Retina (tissue), 1 donor: ENCODE data around the gene DTHD1.

Source experiments
- DNase-seq: peaks from one replicate; pipeline ENCODE4 v3.0.0-alpha.2; 2016

Gene DTHD1

DNA sequence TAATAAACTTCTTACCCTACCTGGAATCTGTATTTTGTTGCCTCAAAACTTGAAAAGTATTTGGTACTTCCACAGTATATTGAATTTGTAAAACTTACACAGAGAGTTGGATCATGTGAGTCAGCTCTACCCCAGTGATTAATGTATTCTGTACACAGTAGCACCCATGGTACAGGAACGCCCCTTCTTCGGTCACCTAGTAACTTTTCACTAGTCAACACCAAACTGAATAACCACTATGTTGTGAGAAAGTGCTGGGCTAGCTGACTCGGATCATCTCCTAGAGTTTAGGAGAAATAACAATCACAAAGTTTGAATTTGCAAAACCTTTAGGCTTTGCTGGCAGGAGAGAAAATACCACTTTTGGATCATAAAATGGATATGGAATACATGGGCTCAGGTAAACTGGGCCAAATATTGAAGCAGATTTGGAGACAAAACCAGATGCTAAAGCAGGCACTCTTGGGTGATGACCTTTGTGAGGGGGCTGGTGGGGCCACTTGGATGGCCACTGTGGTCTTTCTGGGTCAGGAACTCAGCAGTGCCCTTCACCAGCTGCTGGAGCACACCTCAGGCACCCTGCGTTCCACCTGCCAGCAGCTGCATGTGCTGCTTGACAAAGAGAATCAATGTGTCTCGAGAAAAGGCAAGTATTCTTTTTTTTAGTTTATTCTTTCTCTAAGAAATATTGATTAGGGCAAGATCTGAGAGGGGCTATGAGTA, at the start of gene DTHD1:
TSS of gene DTHD1 (plus strand) at position 233 of the 723 bp plus-strand sequence. CDS start at position 376, 143 bp downstream.
- no peak for DNase-seq

DNA sequence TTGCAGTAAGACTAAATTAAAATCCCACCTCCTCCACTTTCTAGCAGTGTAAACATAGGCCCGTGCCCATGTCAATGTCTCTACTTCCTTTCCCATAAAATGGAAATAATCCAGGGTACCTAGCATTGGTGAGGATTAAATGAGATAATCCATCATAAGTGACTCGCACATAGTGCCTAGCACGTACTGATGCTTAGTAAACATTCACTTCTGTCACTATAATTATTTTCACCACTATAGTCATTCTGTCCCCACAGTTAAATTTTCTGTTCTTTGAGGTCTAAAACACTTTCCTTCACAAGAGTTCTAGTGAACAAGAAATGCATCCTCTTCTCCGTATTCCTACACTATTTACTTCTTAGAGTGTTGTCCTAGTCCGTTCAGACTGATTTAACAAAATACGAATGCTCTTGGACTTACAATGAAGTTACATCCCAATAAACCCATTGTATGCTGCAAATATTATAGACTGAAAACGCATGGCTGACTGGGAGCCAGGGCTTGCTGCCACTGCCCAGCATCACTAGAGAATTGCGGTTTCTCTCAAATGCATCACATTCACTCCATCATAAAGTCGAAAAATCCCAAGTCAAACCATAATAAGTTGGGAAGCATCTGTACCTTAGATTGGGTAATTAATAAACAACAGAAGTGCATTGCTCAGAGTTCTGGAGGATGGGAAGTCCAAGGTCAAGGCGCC, 47.7 kb upstream of the DTHD1 start:
- no peak for DNase-seq

DNA sequence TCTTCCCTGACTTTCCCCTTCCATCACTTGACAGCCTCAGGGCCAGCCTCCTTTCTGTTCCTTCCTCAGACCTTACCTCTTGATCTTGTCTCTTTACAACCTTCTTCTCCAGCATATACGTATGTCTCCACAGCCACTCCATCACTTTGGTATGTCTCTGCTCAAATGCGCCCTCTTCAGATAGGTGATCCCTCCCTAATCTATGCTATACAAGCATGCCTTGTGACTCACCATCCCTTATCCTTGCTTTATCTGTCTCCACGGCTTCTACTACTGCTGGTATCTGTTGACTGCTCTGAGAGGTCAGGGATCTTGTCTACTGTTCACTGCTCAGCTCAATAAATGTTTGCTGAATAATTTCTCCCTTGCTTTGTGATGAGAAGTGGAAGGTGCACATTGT, 46.1 kb upstream of the DTHD1 start:
- DNase-seq, result no peak

DNA sequence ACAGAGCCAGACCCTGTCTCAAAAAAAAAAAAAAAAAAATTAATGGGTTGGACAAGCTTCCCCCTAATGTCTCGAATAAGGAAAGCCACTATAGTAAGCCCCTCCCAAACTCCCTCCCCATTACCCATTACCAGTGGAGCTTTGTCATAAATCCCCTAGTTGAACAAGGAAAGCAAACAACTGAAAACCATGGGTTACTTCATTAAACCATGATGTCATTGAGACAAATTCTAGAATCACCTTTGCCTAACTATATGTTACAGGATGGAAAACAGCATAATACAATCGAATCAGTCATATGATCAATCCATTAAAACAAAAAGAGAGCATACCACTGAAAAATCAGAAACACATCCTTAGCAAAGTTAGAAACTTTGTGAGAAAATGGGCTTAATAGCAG, 45.3 kb upstream of the DTHD1 start:
- DNase-seq, result no peak

DNA sequence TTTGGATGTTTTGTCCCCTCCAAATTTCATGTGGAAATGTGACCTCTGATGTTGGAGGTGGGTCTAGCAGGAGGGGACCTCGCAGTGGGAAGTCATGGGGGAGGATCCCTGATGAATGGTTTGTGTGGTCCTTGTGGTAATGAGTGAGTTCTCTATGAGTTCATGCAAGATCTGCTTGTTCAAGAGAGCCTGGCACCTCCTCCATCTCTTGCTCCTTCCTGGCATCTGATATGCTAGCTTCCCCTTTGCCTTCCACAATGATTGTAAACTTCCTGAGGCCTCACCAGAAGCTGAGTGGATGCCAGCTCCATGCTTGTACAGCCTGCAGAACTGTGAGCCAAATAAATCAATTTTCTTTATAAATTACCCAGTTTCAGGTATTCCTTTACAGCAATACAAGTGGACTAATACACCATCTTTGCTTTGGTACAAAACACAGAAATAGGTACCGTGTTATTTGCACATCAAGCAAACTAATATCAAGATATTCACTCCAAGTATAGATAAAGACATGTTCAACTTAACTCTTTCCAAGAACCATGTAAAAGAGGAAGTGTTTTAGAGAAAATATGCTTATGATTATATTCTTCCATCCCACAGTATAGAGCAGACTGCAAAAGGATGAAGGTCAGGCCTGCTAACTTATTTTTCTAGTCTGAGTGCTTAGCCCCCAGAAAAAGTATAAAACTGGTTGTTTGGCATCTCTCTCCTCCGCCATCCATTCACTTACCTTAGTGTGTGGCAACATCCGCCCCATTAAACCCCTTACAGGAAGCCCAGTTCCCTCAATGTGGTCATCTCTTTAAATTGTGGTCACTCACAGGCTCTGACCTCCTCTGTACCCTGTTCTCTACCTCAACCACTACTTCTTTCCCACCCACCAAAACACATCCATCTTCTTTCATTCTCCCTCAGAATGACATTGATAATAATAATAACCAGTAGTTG, 43.8 kb upstream of the DTHD1 start:
- no peak for DNase-seq

DNA sequence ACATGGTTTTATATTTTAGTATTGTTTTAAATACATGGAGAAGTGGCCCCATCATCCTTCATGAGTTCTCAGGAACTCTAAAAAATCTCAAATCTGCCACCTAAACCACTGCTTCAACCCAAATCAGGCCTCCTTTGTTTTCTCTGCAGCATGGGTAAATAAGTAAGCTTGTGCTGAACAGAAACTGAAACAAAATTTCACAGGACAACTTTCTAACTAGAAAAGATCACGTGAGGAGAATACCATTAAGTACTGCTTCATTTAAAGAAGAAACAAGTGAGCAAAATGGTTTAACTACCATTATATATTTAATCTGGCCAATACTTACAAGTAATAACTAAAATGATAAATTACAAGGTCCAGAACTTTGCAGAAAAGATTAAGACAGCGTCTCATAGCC, 39.6 kb upstream of the DTHD1 start:
- no peak for DNase-seq

DNA sequence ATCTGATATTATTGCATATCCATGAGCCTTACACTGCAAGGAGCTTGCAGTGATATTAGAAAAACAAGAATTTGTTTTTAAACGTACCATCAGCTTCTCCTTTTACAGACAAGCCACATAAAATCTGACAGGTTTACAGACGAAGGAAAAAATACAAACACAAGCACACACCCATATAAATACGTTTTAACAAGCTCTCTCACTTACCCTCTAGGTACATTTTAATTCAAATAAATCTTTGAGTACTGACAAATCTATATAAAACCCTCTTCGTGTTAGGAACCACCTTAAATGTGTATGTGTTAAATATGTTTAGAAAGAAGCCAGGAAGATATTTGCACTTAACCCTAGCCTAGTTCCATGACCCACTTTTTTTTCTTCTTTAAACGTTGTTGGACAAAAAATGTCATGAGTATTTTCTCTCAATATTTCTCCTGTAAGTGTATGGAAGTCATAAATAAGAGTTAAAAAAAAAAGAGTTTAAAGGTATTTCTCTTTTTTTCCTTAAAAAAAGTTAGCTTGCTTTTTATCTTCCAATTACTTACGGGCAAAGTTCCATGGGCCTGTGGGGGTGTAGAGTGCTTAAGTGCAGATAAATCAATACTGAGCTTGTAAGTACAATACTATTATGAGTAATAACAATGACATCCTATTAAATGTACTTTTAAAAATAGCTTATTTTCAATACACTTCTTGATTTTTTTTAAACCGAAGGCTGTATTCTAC, 38.6 kb upstream of the DTHD1 start:
- no peak for DNase-seq

DNA sequence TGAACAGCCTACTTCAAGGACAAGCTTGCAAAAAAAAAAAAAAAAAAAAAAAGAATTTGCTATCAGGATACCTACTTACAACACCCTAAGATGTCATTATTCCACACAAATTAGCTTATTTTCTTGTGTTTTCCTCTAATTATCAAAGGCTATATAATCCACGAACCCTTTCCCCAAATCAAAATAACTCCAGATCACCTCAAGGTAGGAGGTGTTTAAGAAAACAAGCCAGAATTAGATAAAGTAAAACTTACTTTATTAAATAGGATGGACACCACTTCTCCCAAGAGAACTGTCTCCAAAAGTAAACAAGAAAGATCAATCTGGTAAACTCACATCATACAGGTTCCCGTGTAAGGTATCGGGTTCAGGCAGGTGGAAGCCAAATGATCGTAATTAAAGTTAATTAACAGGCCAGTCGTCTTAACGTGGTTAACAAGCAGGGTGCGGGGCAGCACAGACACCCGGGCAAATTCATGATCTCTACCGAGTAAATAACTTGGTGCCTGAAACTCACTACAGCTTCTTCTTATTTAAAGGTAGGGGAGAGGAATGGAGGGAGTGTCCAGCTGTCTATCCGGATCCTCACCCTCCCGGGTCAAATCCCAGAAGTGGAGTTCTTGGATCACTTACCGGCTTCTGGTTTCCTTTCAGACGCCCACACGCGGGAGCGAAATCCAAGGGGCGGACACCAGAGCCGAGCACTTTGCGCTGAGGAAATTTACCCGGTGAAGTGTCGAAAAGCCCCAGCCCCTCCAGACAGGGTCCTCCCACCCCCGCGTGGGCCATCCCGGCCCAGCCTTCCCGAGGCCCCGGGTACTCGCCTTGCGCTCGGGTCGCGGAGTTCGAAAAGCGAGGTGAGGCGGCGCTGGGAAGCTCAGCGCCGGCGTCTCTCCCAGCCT, 37.8 kb upstream of the DTHD1 start:
- DNase-seq, result peak; percentile 66

DNA sequence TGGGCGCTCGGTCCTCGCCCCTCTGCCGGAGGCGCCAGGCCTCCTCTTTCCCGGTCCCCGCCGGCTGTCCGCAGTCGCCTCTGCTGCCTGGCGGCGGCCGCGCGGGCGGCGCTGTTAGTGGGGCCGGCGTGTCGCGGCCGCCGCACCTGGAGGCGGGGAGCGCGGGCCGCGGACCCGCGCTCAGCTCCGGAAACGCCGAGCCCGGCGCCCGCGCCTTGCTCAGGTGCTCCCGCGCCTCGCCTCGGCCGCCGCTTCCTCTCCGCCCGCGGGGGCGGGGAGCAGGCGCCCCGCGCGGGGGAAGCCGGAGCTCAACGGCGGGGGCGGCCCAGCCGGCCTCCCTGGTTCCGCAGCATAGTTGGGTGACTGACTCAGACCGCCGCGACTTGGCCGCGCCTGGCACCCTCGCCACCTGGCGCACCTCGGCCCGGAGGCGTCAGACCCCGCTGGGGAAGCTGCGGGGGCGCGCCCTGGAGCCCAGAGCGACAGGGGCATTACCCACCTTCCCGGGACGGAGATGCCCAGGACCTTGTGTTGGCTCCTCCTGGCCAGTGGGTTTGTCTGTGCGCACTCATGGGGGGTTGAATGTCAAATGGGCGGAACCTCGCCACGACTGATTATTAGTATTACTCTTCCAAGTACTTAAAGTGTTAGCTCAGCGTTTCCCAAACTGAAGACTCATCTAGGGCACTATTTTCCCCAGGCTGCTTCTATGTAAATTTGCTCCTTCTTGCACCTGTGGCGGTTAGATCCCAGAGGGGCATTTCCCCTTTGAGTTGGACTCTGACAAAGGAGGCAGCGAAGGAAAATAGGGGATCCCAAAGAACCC, 36.9 kb upstream of the DTHD1 start, which contains the start of gene ARAP2:
TSS of gene ARAP2 (minus strand) at position 258 of the 826 bp plus-strand sequence. CDS start 15,028 bp downstream, outside the sequence.
- DNase-seq, result peak; percentile 56

DNA sequence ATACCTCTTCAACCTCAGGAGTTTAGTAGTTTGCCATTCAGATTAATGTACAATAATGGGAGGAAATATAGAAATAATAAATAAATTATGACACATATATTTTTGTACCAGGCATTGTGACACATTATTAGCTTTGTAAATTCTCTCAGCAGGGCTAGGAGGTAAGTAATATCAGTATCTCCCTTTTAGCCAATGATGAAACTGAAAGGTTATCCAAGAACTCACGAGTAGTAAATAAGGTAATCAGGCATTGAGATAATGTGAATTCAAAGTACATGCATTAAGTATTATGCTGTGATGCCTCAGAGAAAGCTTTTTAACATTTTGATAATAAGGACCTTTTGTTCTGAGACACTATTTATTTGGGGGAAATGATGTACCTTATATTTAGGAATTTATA, 31.8 kb upstream of the DTHD1 start:
- DNase-seq, result no peak

DNA sequence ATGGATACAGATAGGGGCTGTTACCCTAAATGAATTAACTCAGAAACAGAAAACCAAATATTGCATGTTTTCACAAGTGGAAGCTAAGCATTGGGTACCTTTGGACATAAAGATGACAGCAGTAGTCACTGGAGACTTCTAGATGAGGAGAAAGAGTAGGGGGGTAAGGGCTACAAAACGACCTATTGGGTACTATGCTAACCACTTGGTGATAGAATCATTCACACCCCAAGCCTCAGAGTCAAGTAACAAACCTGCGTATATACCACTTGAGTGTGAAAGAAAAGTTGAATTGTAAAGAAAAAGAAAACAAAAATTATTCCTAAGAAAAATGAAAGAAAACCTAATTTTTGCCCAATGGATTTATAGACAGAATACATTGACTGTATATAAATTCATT, 29.4 kb upstream of the DTHD1 start:
- DNase-seq, result no peak

DNA sequence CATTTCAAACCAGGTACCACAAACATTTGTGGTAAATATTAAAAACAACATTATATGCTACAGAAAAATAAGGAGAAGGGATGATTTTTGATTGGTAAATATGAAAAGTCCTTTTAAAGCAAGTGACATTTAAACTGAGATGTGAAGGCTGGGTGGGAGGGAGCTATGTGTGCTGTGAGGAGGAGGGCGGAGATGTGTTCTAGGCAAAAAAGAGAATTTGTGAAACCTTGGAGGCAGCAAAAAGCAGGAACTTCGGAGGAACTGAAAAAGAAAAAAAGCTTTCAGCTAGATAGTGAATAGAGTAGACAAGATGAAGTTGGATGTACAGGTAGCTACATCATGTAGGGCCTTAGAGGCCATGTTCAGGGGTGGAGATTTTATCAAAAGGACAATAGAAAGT, 27.0 kb upstream of the DTHD1 start:
- DNase-seq, result no peak

DNA sequence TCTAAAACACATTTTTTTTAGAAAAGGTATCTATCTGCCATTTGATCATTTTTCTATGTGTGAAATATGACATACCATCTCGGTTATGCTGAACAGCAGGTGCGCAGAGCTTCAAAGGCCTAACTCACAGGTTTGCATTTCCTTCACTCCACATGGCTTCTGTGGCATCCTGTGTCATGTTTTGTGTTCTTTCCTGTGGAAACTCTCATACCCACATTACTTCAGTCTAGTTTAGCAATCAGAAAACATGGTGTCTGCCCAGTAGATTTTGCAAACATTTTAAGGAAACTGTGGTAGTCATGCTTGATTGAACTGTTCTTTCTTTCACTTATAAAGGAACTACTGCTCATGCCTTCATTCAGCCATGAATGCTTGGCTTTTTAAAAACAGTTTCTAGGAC, 25.8 kb upstream of the DTHD1 start:
- DNase-seq, result no peak

DNA sequence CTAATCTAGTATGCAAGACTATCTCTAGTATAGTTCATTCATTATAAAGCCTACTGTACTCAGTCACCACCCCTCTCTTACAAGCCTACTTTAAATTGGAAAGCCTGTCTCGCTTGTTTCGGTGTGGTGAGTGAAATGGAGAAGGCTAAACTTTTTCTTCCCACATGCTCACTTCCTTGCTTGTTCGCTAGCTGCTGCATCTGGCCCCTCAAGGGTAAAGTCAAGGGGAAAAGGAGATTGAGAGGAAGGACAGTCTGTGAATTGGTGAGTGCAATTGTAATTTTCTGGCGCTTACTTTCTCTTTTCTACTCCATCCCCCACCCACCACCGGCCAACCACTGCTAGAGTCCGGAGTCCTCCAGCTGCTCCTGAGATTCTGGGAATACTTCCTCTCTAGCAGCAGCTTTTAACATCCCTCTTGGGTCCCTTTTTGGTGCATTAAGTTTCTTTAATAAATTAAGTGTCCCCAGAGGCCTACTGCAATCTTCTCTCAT, 25.0 kb upstream of the DTHD1 start:
- DNase-seq, result peak; percentile 56

DNA sequence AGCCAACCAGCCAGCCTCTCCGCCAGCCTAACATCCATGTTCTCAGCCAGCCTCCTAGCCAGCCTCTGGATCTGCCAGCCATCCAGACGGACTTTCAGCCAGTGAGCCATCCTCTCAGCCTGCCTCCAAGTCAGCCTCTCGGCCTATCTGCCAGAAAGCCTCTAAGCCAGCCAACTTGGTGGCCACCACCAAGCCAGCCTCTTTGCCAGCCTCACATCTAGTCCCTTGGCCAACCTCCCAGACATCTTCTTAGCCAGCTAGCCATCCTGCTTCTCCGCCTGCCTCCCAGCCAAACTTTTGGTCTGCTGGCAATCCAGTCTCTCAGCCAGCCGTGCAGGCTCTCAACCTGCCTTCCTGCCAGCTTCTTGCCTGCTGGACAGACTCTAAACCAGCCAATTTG, 20.7 kb upstream of the DTHD1 start:
- DNase-seq, result no peak

DNA sequence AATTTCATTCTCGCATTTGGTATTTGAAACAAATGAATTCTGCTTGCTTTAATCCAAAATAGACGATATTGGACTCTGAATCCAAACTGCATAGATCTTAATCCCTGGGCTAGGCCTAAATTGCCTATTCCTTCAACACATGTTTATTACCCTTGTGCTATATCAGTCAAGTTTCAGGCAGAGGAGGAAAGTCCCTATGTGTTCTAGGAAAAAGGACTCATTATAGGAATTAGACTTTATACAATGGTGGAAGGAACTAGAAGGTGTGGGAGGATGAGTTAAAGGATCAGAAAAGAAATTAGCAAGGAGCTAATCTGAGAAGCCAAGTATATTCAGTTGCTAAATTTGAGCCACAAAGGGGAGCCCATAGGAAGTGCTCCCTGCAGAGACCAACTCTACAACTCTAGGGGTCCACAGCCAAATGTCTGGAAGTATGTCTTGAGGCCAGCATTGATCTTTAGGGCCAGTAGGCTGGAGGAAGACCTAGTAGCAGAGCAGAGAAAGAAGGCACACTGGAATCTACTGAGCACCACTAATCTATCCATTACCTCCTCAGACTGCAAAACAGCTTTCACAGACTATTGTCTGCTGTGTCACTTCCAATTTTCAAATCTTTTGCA, 17.1 kb upstream of the DTHD1 start:
- no peak for DNase-seq

DNA sequence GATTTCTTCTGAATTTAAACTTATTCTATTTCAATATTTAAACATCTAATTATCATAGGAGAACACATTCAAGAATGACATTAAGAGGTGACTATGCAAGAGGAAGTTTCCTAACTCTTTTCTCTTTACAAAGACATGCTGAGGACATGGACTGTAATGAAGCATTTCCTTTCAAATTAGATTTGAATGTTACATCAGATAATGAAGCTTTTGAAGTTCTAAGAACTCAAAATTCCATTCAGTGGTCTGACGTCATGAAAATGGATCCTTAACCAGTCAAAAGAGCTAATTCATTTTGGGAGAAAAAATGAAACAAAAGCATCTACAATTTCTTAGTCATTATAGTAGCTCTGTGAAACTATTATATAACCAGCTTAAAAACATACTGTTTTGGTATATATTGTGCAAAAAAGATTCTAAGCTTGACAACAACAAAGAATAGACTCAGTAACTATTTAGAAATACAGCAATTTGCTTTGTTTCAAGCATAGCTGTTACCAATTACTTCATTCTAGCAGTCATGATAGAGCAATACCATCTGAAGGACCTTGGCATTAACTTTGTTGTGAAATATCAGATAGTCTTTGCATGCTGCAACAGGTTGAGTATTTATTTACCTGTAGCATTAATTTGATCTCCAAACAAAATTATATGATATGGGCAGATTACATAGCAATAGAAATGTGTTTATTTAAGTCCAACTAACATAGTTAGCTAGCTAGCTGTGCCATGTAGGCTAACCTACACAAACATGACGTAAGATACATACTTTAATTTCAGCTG, 13.7 kb upstream of the DTHD1 start:
- DNase-seq, result no peak

DNA sequence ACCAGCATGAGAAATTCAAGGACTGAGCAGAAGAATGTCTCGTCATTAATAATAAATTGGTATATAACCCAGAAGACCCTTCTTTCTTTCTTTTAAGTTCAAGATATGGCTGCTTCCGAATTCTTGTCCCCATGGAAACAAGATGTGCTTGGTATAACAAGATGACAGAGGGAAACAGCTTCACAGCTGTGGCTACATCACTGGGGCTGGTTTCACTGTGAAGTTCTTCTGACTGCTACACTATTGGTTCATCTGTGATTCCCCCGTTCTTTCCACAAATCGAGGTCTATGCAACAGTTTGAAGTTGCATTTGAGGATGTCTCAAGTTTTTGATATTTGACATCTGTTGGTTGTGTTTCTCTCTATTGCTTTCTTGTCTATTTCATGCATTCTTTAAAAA, 12.3 kb upstream of the DTHD1 start:
- no peak for DNase-seq

DNA sequence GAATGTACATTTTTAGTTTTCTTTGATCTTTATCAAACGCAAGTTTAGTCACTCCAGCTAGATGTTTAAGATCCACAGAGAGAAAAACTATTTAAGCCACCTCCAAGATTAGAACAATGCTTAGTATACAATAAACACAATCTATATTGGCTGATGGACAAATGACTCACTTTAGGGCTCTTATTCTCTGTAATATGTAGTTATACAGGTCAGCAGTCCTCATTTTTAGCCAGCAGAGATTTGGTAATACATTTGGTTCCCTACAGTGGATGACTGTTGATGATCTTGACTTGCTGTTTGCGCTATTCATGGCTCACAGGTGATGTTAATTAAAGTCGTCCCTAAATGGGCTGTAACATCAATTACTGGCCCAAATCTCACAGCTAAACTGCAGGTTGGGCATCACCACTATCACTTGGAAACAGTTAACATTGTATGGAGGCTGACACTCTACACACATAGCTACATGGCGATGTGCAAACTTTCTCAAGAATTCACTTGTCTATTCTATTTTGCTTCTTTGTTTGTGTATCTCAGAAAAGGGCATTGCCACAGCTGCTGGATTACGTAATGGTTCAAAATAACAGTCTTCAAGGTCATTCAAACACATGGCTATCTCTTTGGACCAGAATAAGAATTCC, 11.8 kb upstream of the DTHD1 start:
- DNase-seq, result no peak
